SK-N-SH (cell line): ENCODE results near the gene RFX7. TPM values are rescaled to one million over a fixed set of nuclear protein-coding genes. Genes with fewer than 3 reads are reported as not detected.

Source experiments
- CTCF ChIA-PET: fragments of 300-600, 350-600 bp; formaldehyde crosslinking; extraction: SDS; loops from one replicate; lab custom pipeline; 2021; lab: Yijun Ruan, JAX
- POLR2A ChIA-PET: fragments of 350-600 bp; sonication (Branson Sonifier 250); formaldehyde crosslinking; extraction: SDS; loops from one replicate; lab custom pipeline; 2020; ENCODE audit warnings: antibody characterized with exemption, inconsistent platforms; lab: Yijun Ruan, JAX
- DNase-seq: peaks from one replicate; pipeline ENCODE4 v3.0.0; 2012
- H2AFZ ChIP-seq: fragments of 200-600 bp; sonication (generic); 2 replicates; pipeline ENCODE4 v1.8.1; 2016; ENCODE audit warnings: antibody characterized with exemption, mild to moderate bottlenecking, low read depth
- H3F3A ChIP-seq: fragments of 200-600 bp; sonication (generic); replicated peaks from 2 replicates; pipeline ENCODE3; 2016; ENCODE audit warnings: antibody characterized with exemption, mild to moderate bottlenecking; ENCODE audit not compliant: insufficient read depth
- H3K27ac ChIP-seq, 2 experiments: fragments of 200-500 bp in 1 of 2; fragments of 200-600 bp in 1 of 2; sonication (Bioruptor generic) in 1 of 2; sonication (generic), shearing (Covaris generic) in 1 of 2; 2 replicates each; pipeline versions ENCODE4 v1.5.1 to v1.6.1; 2014 to 2016; ENCODE audit warnings: low read depth in 2 of 2, inconsistent platforms in 1 of 2, low read length in 1 of 2, mild to moderate bottlenecking in 1 of 2, mixed read lengths in 1 of 2
- H3K27me3 ChIP-seq: fragments of 200-600 bp; sonication (generic), shearing (Covaris generic); 2 replicates; pipeline ENCODE4 v1.6.1; 2016; ENCODE audit warnings: mixed run types; ENCODE audit not compliant: insufficient read depth
- H3K36me3 ChIP-seq, 2 experiments: fragments of 200-500 bp in 1 of 2; fragments of 200-600 bp in 1 of 2; sonication (Bioruptor generic) in 1 of 2; sonication (generic) in 1 of 2; replicated peaks in 1 of 2; 2 replicates each; pipeline versions ENCODE3 to v1.5.1; 2014 to 2016; ENCODE audit warnings: low read length in 1 of 2, mild to moderate bottlenecking in 1 of 2; ENCODE audit not compliant: insufficient read depth in 2 of 2, control insufficient read depth in 1 of 2
- H3K4me1 ChIP-seq, 2 experiments: fragments of 200-500 bp in 1 of 2; fragments of 200-600 bp in 1 of 2; sonication (Bioruptor generic) in 1 of 2; sonication (generic), shearing (Covaris generic) in 1 of 2; 2 replicates each; pipeline versions ENCODE4 v1.5.1 to v1.6.1; 2014 to 2016; ENCODE audit warnings: low read depth in 1 of 2, low read length in 1 of 2, mixed run types in 1 of 2; ENCODE audit not compliant: insufficient read depth in 2 of 2, control insufficient read depth in 1 of 2
- H3K4me2 ChIP-seq: fragments of 200-600 bp; sonication (generic), shearing (Covaris generic); 2 replicates; pipeline ENCODE4 v1.6.1; 2017; ENCODE audit warnings: mixed run types
- H3K4me3 ChIP-seq, 2 experiments: fragments of 200-500 bp in 1 of 2; fragments of 200-600 bp in 1 of 2; sonication (Bioruptor generic) in 1 of 2; sonication (generic), shearing (Covaris generic) in 1 of 2; 2 replicates each; pipeline versions ENCODE4 v1.5.1 to v1.8.1; 2014 to 2016; ENCODE audit warnings: low read depth in 2 of 2, inconsistent platforms in 1 of 2, low read length in 1 of 2, mild to moderate bottlenecking in 1 of 2, mixed read lengths in 1 of 2, moderate library complexity in 1 of 2
- H3K79me2 ChIP-seq: fragments of 200-600 bp; sonication (generic); 2 replicates; pipeline ENCODE4 v1.8.1; 2017; ENCODE audit warnings: mild to moderate bottlenecking; ENCODE audit not compliant: insufficient read depth
- H3K9ac ChIP-seq: fragments of 200-600 bp; sonication (generic); 2 replicates; pipeline ENCODE4 v1.6.1; 2017; ENCODE audit warnings: mixed run types
- H3K9me2 ChIP-seq: fragments of 200-600 bp; sonication (generic); 2 replicates; pipeline ENCODE4 v1.6.1; 2017; ENCODE audit warnings: mixed run types
- H3K9me3 ChIP-seq: fragments of 200-600 bp; sonication (generic); 2 replicates; pipeline ENCODE4 v1.6.1; 2017; ENCODE audit warnings: mixed run types, mild to moderate bottlenecking, moderate library complexity
- H4K20me1 ChIP-seq: fragments of 200-600 bp; sonication (generic); 2 replicates; pipeline ENCODE4 v1.6.1; 2017; ENCODE audit warnings: mild to moderate bottlenecking, mixed run types; ENCODE audit not compliant: insufficient read depth
- CTCF ChIP-seq: fragments of 200-600 bp; sonication (generic); IDR thresholded peaks from 2 replicates; pipeline ENCODE4 v1.6.1; 2017; ENCODE audit warnings: antibody characterized with exemption, mild to moderate bottlenecking, moderate library complexity
- ELF1 ChIP-seq: IDR thresholded peaks from 2 replicates; pipeline ENCODE4 v1.4.0; 2012
- EP300 ChIP-seq, 2 experiments: IDR thresholded peaks; 2 replicates each; pipeline versions ENCODE4 v1.4.0 to v1.6.1; 2012; ENCODE audit warnings: borderline replicate concordance in 1 of 2, low read depth in 1 of 2, low read length in 1 of 2
- GABPA ChIP-seq: IDR thresholded peaks from 2 replicates; pipeline ENCODE4 v1.4.0; 2012; ENCODE audit warnings: low read depth, mild to moderate bottlenecking
- GATA2 ChIP-seq: sonication (generic); formaldehyde crosslinking; IDR thresholded peaks from 2 replicates; pipeline ENCODE4 v1.5.0; 2020; ENCODE audit warnings: mild to moderate bottlenecking, missing genetic modification reagents
- IRF3 ChIP-seq: fragments of 150-350 bp; IDR thresholded peaks from 2 replicates; pipeline ENCODE4 v1.6.1; 2016; ENCODE audit warnings: mild to moderate bottlenecking, low read depth, low read length
- MEF2A ChIP-seq: IDR thresholded peaks from 2 replicates; pipeline ENCODE4 v1.4.0; 2012; ENCODE audit warnings: low read depth, borderline replicate concordance
- MXI1 ChIP-seq: IDR thresholded peaks from 2 replicates; pipeline ENCODE4 v1.6.1; 2012; ENCODE audit warnings: mild to moderate bottlenecking, low read depth, low read length, improper control_type of control experiment
- PBX3 ChIP-seq: IDR thresholded peaks from 2 replicates; pipeline ENCODE4; 2012
- RAD21 ChIP-seq: IDR thresholded peaks from 2 replicates; pipeline ENCODE4 v1.6.1; 2012; ENCODE audit warnings: mild to moderate bottlenecking, low read length
- RCOR1 ChIP-seq: fragments of 150-350 bp; IDR thresholded peaks from 2 replicates; pipeline ENCODE4 v1.6.1; 2017; ENCODE audit warnings: antibody characterized with exemption, low read length
- RXRA ChIP-seq: IDR thresholded peaks from 2 replicates; pipeline ENCODE4 v1.4.0; 2012; ENCODE audit warnings: low read depth, mild to moderate bottlenecking, borderline replicate concordance
- ZBTB33 ChIP-seq: IDR thresholded peaks from 2 replicates; pipeline ENCODE4 v1.4.0; 2012; ENCODE audit warnings: low read depth, borderline replicate concordance
- whole genome bisulfite sequencing: methylation state at CpG from one replicate; pipeline ENCODE4 v1.1.6; 2017; ENCODE audit warnings: low lambda C conversion rate; 5-methylcytosine and 5-hydroxymethylcytosine counted together
- polyA plus RNA-seq, 3 experiments: library from polyadenylated mRNA; depleted of rRNA; stranded (reverse); fragments of >200 nt; gene quantifications; 2 replicates each; pipeline ENCODE4 v1.2.3, GENCODE V29; 2012
- TF ChIP-seq, protein P1 (sequence below): IDR thresholded peaks from 2 replicates; pipeline ENCODE4 v1.6.1; 2012; ENCODE audit warnings: mild to moderate bottlenecking, low read depth, low read length, moderate library complexity

Gene RFX7
- polyA plus RNA-seq, 1 of the 3 experiments (the other 2 are of a cell fraction) = 2.7 TPM

DNA sequence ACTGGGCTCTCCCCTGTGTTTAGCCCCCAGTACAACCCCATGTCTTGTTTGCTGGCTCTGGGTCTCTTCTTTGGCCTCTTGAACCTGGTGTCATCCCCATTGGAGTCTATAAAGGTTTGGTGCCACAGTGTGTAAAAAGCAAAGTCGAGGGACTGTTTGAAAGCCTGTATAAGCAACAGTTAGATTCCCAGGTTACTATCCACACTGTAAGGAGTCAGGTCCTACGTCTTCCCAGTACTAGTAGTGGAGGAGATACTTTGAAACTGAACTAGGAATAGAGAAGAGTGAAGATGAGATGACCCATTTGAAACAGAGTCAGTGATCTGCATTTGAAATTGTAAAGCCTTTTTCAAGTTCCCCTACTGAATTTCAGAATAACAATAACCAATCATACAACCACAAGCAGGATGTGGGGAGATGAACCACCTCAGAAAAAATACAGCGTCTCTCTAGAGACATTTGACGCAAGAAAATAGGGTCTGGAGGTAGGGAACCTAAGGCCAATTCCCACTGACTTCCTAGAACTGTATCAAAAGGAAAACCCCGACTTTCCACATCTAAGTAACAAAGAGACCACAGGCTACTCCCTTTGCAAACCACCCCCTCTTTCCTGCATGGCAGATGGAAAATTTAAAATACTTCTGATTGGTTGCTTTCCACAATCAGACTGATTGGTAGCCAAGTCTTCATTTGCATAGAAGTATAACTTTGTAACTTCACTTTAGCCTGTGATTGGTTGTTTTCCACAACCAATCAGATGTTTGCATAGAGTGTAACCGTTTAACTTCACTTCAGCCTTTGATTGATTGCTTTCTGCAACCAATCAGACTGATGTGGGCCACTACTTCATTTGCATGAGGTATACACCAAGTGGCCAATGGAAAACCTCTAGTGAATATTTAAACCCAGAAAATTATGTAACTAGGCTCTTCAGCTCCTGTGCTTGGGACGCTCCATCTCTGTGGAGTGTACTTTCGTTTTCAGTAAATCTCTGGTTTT lies 200.4 kb downstream of the RFX7 start:
- CTCF ChIA-PET = interaction anchor here (1.2 to 2.6 kb wide), 2 partner anchors 9 to 49 kb away, joined by 3 to 11 read pairs; no protein-coding TSS in a partner anchor
- no peak for DNase-seq
- H3K4me1 ChIP-seq = peaks cover 0 to 18% of the 10 kb centered on the region in 2 experiments; a peak in 3 of 4 replicates
- H3K9me2 ChIP-seq = no peaks in the 10 kb centered on the region
- no peaks in the 10 kb centered on the region for H4K20me1 ChIP-seq
- H3K36me3 ChIP-seq = no peaks in the 10 kb centered on the region
- WGBS = 83% methylated on average over 8 of the region's 8 CpGs
- TF ChIP-seq GATA2 = no peak
- no peak for TF ChIP-seq IRF3
- TF ChIP-seq MEF2A = no peak
- TF ChIP-seq MXI1 = no peak
- TF ChIP-seq ZBTB33 = no peak
- TF ChIP-seq RCOR1 = no peak
- TF ChIP-seq CTCF = no peak
- TF ChIP-seq RAD21 = no peak
- TF ChIP-seq PBX3 = no peak
- TF ChIP-seq GABPA = no peak
- TF ChIP-seq, protein P1, sequence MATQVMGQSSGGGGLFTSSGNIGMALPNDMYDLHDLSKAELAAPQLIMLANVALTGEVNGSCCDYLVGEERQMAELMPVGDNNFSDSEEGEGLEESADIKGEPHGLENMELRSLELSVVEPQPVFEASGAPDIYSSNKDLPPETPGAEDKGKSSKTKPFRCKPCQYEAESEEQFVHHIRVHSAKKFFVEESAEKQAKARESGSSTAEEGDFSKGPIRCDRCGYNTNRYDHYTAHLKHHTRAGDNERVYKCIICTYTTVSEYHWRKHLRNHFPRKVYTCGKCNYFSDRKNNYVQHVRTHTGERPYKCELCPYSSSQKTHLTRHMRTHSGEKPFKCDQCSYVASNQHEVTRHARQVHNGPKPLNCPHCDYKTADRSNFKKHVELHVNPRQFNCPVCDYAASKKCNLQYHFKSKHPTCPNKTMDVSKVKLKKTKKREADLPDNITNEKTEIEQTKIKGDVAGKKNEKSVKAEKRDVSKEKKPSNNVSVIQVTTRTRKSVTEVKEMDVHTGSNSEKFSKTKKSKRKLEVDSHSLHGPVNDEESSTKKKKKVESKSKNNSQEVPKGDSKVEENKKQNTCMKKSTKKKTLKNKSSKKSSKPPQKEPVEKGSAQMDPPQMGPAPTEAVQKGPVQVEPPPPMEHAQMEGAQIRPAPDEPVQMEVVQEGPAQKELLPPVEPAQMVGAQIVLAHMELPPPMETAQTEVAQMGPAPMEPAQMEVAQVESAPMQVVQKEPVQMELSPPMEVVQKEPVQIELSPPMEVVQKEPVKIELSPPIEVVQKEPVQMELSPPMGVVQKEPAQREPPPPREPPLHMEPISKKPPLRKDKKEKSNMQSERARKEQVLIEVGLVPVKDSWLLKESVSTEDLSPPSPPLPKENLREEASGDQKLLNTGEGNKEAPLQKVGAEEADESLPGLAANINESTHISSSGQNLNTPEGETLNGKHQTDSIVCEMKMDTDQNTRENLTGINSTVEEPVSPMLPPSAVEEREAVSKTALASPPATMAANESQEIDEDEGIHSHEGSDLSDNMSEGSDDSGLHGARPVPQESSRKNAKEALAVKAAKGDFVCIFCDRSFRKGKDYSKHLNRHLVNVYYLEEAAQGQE = no peak
- no peak for TF ChIP-seq ELF1
- TF ChIP-seq RXRA = no peak
- no peak for TF ChIP-seq EP300 (IDR thresholded peaks at IDR 0.05; ENCODE audit: borderline replicate concordance in 1 of 2, low read depth in 1 of 2, low read length in 1 of 2)
- no peaks in the 10 kb centered on the region for H3K9me3 ChIP-seq
- peaks cover 24% of the 10 kb centered on the region for H3F3A ChIP-seq
- no peak overlapping the region for H3K9ac ChIP-seq
- peak overlapping the region in 1 of 2 experiments; percentile 16; a peak in 1 of 4 replicates for H3K27ac ChIP-seq
- no peak overlapping the region for H2AFZ ChIP-seq
- no peaks in the 10 kb centered on the region for H3K79me2 ChIP-seq
- no peak overlapping the region for H3K4me2 ChIP-seq
- H3K27me3 ChIP-seq = no peaks in the 10 kb centered on the region
- H3K4me3 ChIP-seq = no peak overlapping the region
- POLR2A ChIA-PET = no interaction called here
